G401.6 (cell line): ENCODE measurements around the gene CFAP65.
A peak's percentile ranks its signal among the peaks of the same experiment; 100 is the strongest.

ENCODE experiments used
- FAIRE-seq: peaks from 2 replicates; lab custom pipeline; 2012; peaks lifted over from hg19 to GRCh38; lab: Jason Lieb, UNC

CFAP65 gene

GRCh38 chr2:219041252-219041651 is at the start of gene CFAP65:
TSS of gene CFAP65 (minus strand) at chr2:219041516. CDS start at chr2:219039048, 2,468 bp downstream.
- no peak for FAIRE-seq

DNA sequence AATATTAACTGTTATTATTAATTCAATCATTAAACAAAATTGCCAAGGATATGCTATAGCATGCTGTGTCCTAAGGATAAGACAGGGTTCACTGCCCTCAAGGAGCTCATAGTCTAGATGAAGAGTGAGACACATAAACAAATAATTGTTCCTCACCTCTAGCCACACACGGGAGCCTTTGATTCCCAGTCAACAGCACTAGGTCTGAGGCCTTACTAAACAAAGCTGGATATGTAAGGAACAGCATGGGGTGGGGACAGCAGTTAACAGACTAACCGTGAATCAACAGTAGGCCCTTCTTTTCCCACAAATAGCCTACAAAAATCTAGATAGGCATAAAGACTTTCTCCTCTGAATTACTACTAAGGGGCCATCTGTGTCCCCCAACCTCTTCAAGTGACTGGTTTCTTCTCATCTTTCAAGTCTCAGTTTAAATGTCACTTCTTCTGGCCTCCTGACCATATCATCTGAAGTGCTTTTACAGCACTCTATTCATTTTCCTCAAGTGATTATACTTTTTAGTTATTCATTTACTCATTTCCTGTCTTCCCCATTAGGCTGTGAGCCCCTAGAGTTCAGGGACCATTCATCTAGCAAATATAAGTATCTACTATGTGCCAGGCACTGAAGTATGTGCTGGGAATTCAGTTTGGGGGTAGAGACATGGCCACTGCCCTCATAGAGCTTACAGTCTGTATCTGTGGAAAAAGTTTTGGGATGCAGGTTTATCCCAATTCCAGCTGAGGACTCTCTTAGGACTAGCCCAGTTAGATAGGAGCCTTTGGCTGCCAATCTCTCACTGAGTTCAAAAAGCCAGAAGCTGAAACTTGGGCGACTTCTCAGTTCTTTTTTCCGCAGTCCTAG is 49.4 kb upstream of the CFAP65 start:
- FAIRE-seq: no peak

GRCh38 chr2:219089330-219089729 is 48.0 kb upstream of the CFAP65 start:
- FAIRE-seq: no peak

DNA sequence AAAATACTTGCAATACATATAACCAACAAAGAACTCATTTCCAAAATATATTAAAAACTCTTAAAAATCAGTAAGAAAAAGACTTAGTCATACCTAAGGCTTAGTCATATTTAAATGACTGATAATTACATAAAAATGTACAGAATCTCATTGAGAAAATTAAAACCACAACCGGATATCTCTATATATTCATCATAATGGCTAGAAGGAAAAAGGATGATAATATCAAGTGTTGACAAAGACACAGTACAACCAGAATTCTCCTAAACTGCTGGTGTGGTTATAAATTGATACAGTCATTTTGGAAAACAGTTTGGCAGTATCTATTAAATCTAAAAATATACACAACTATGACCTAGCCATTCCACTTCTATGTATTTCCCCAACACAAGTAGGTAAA is 46.5 kb upstream of the CFAP65 start:
- no peak for FAIRE-seq

DNA sequence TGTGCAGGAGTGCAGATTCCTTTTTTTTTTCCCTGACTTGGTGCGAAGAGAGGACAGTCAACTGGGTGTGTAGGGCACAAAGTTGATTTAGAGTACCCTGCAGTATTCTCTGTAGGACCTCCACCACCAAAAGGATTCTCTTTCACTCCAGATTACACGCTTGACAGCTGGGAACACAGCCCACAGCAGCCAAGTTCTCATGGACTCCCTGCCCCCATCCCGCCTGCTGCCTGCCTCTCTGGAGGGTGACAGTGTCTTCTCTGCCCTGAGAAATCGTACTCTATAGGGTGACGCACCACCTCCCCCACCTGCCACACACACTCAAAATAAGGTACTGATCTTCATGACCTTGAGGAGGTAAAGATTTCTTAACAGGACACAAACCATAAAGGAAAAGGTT is 46.0 kb upstream of the CFAP65 start:
- no peak for FAIRE-seq

DNA sequence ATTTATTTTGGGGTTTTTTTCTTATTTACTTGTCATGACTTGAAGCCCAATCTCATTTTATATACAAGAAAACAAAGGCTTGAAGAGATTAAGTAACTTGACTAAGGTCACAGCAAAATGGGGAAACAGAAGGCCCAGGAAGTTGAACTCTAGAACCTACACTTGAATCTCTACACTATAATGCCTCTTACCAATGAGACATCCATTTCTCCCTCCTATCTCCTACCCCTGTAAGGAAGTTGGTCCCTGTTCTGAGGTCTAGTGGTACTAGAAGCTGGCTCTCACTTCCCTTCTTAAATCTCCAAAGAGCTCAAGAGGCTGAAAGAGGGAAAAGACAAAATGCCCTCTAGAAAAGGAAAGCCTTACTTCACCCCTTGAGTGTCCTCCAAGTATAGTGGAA is 44.9 kb upstream of the CFAP65 start:
- FAIRE-seq: no peak

DNA sequence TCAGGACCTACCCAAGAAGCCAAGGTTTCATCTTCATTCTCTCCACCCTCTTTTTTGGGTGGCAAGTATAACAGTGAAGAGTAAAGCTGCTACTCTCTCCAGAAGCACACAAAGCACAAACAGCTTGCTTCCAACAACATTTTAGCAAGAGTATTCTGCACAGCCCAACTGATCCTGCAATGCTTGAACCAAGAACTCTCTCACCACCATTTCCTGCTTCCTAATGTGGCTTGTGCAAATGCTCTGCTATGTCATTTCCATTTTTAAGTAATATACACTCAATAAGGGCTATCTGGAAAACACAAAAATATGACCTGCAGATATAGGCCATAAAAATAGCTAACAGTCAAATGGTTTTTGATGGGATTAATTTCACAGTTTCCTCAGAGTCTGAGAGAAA is 43.5 kb upstream of the CFAP65 start:
- FAIRE-seq: no peak

GRCh38 chr2:219082332-219082958 is 41.1 kb upstream of the CFAP65 start:
- no peak for FAIRE-seq

GRCh38 chr2:219081701-219082331 is 40.5 kb upstream of the CFAP65 start:
- no peak for FAIRE-seq

GRCh38 chr2:219081096-219081495 is 39.8 kb upstream of the CFAP65 start:
- FAIRE-seq: no peak

DNA sequence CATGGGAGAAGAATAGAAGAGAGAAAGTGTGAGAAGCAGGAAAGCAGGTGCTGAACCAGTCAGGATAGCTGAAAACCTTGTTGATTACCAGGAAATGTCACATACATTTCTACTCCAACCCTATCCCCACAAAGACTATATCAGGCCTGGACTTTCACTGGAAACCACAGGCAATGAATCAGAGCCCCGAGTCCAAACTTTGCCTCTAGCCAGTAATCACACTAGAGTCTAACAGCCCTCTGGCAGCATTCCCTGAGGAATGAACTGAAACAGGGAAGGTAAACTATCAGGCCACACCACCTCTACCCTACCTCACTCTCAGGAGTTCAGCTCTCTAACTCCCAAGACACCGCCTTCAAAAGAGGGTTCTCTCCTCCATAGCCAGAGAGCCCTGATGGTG is 38.1 kb upstream of the CFAP65 start:
- no peak for FAIRE-seq

GRCh38 chr2:219078951-219079350 is 37.6 kb upstream of the CFAP65 start:
- no peak for FAIRE-seq

- FAIRE-seq: no peak
Observed at GRCh38 chr2:219078126-219078525, 36.8 kb upstream of the CFAP65 start.

GRCh38 chr2:219076253-219076652 is 34.9 kb upstream of the CFAP65 start:
- FAIRE-seq: no peak

DNA sequence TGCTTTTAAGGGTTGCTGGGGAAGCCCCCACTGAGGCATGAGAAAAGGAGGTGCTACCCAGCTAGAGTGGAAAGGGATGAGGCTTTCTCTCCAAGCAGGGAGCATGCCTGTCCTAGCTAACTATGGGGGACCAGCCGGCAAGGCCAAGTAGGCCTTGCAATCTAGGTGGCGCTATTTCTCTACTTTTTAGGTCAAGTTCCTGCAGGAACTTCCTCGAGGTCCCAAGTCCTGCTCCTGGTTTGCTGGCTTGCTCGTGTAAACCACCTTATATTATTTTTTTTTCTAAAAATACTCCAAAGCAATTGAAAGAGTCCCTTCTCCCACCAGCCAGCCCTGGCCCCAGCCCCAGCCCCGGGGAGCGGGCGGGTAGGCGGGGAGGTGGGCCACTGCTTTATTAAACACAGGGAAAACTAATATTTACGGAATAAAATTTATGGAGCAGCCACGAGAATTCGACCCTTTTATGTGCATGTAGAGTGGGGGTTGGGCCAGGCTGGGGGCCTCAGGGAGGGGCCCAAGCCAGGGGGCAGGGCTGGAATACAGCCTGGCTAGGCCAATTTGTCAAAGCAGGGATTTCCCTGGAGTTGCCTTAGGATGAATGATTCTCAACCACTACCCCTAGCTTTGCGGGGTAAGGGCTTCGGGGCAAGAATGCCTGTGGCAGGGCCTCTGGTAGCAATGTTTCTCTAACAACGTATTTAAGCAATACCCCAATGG is 32.3 kb upstream of the CFAP65 start:
- FAIRE-seq: peak; percentile 11

DNA sequence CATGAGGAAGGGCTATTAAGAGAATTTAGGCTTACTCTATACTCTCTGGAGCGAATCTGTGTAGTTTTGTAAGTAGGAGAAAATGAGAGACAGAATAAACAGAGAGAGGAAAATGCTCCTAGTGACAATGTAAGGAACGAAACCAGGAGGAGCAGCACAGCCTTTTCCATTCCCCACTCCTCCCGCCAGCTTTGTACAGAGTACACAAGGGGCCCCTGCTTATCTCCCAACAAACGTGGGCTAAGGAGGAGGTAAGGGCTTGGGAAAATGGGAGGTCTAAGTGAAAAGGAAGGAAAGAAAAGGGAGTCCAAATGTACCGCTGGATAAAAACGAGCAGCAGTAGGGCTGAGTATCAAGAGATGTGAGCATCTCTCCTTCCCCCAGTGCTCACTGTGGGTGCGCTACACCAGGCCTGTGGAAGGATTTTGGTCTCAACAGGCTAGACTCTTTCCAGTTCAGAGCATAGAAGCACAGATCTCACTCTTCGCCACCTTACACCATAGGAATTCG is 31.5 kb upstream of the CFAP65 start:
- no peak for FAIRE-seq

- FAIRE-seq: no peak
Observed at GRCh38 chr2:219071131-219071816, 30.0 kb upstream of the CFAP65 start.

DNA sequence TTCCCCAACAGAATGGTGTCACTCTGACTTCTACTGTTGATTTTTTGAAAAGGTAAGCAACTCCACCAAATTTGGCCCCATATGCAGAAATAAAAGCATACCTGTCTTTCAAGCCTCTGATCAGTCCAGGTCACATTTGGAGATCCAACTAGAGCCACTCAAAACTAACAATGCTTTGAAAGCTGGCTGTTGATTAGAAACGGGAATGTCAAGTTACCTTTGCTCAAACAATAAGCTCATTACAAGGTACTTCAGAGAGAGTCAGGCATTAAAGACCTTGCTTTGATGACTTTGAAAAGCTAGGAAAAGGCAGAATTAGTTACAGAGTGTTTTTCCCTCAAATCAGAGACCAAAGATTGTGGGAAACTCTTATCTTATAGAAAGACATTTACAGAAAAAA is 24.2 kb upstream of the CFAP65 start:
- no peak for FAIRE-seq

DNA sequence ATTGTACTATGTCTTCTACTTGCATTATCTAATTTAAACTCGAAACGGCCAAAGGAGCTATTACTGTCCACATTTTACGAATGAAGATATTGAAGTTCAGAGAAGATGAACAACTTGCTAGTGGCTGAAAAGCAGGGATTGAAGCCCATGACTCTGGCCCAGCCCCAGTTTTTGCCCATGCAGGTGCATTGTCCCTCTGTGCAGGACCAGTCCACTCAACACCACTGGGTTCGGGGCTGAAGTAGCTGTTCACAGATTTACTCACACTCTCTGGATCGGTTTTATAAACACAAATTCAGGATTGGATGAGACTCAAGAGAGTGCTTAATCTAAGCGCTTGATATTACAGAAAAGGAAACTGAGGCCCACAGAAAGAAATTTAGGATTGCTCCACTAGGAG is 20.8 kb upstream of the CFAP65 start:
- no peak for FAIRE-seq

DNA sequence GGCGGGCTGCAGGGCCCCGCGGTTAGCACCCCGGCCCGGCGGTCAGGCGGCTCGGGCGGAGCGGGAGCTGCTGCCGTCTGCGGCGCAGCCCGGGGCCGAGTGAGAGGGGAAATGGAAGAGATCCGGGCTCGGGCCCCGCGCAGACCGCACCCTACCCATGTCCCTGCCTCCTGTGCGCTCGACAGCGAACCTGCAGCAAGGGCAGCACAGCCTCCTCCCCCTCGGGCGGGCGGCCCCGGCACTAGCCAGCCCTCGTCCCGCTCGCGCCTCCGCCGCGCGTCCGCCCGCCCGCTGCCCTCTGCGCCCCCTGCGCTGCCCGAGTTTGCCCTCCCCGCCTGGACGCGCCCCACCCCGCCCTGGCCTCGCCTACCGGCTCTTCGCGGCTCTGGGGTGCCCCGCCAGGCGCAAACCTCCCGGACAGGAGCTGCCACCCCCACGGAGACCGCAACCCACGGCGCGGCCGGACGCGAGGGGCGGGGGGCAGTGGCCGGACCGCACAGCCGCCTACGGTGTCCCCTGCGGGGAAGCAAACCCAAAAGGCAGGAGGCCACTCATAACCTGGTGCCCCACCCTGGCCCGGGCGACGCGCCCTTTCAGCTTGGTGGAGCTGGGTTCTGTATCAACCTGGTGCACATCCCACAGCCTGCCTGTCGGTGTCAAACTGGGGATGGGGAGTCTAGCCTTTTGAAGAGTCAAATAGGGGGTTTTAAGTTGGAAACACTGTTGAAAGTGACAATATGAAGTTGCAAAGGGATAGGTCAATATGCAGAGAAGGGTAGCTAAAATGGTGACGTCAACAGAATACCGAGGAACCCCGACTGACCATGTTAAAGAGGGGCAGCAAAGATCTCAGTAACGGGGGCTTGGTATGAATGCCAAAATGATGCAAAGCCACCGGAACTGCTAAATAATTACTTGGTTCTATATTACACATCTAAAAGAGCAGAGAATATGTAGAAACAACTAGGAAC is 19.8 kb upstream of the CFAP65 start, which contains the start of gene IHH:
IHH (minus strand) TSS at position 101 of the 971 bp plus-strand sequence. CDS start 454 bp downstream, outside the sequence.
- FAIRE-seq: no peak
